Upper lobe of left lung (tissue), 6 donors: ENCODE data around the gene ABCC5. TPM values are rescaled to one million over a fixed set of nuclear protein-coding genes. Genes with fewer than 3 reads are reported as not detected.

Experiments
- ATAC-seq, 2 donors: fragments of 200-7000 bp; cut with Tn5 transposase; one replicate each; pipeline ENCODE4 v1.9.1; 2022; ENCODE audit warnings: mild to moderate bottlenecking in 2 of 2, moderate library complexity in 2 of 2; ENCODE audit not compliant: low FRiP score in 2 of 2
- DNase-seq, 2 donors: peaks; one replicate each; pipeline ENCODE4 v3.0.0-alpha.2; 2019 to 2020
- H3K27ac ChIP-seq, 4 donors: fragments of 200-600 bp; sonication (generic); one replicate each; pipeline ENCODE4 v1.5.1; 2016 to 2019
- H3K27me3 ChIP-seq, 4 donors: fragments of 200-600 bp; sonication (generic); one replicate each; pipeline ENCODE4 v1.5.1; 2017 to 2019
- H3K36me3 ChIP-seq, 4 donors: fragments of 200-600 bp; sonication (generic); one replicate each; pipeline ENCODE4 v1.5.1; 2016 to 2019
- H3K4me1 ChIP-seq, 4 donors: fragments of 200-600 bp; sonication (generic); one replicate each; pipeline ENCODE4 v1.5.1; 2018 to 2019
- H3K4me3 ChIP-seq, 4 donors: fragments of 200-600 bp; sonication (generic); one replicate each; pipeline ENCODE4 v1.5.1; 2017 to 2019; ENCODE audit warnings: mild to moderate bottlenecking in 2 of 4, moderate library complexity in 1 of 4
- H3K9me3 ChIP-seq, 4 donors: fragments of 200-600 bp; sonication (generic); one replicate each; pipeline ENCODE4 v1.5.1; 2018 to 2019
- EP300 ChIP-seq, 4 donors: sonication (generic); formaldehyde crosslinking; IDR thresholded peaks; one replicate each; pipeline ENCODE4 v1.5.1; 2017; ENCODE audit warnings: antibody characterized with exemption in 4 of 4, control low read depth in 2 of 4
- POLR2A ChIP-seq, 4 donors: fragments of 450-650 bp; IDR thresholded peaks; one replicate each; pipeline ENCODE4 v1.5.1; 2016 to 2017; ENCODE audit warnings: antibody characterized with exemption in 4 of 4, mild to moderate bottlenecking in 2 of 4
- POLR2AphosphoS5 ChIP-seq, 2 donors: sonication (generic); formaldehyde crosslinking; IDR thresholded peaks; one replicate each; pipeline ENCODE4 v1.5.1; 2017; ENCODE audit warnings: antibody characterized with exemption in 2 of 2
- WGBS, 2 donors: methylation state at CpG; one replicate each; pipeline ENCODE4 v1.1.5; 2017 to 2018; 5-methylcytosine and 5-hydroxymethylcytosine counted together
- total RNA-seq, 6 donors: library from RNA; depleted of rRNA in 4 of 6; stranded (reverse); fragments of >200 nt in 4 of 6; gene quantifications; one replicate each; pipeline versions ENCODE4 v1.1.0 to v1.2.1, GENCODE V29; 2016 to 2021
- TF ChIP-seq, protein P1 (sequence below), 6 experiments: fragments of 450-650 bp in 4 of 6; fragments of 200-600 bp in 2 of 6; sonication (generic) in 2 of 6; IDR thresholded peaks; one replicate each; pipeline ENCODE4 v1.5.1; 2016 to 2019; ENCODE audit warnings: antibody characterized with exemption in 6 of 6
- donor health status: DM: no; HTN: no; CAD: no; lungs with moderate emphysema.
- donor health status: DM: no; HTN: yes; CAD: no; lungs with severe emphysema.

ABCC5 gene
- total RNA-seq, 6 donors from 2014 or later: 13.2 to 107 (median 27.1) TPM

DNA sequence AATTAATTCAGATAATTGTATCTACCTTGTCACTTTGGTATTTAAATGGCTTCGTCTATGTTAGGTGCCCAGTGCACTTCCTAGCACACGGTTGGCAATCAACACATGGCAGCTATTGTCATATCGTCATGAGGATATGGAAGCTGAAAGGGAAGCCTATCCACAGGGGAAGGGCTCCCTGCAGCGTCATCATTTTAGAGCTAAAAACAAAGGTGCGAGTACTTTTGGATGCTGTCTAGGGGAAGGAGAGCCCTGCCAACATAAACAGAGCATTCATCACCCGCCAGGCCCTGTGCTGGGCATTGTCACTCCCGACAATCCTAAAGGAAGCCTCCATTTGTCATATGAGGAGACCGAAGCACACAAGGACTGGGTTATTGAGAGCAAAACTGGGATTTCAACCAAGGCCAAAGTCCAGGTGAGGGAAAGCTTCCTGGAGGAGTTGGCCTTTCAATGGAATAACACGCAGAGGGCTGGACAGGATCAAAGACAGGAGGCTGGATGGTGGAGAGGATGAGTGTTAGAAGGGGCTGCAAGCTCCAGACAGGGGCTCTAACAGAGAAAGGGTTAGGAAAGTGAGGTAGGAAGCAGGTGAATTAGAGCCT lies 125.0 kb downstream of the ABCC5 start:
- TF ChIP-seq POLR2A (IDR thresholded peaks at IDR 0.05): no peak
- no peak for TF ChIP-seq POLR2AphosphoS5 (IDR thresholded peaks at IDR 0.05)
- TF ChIP-seq, protein P1, sequence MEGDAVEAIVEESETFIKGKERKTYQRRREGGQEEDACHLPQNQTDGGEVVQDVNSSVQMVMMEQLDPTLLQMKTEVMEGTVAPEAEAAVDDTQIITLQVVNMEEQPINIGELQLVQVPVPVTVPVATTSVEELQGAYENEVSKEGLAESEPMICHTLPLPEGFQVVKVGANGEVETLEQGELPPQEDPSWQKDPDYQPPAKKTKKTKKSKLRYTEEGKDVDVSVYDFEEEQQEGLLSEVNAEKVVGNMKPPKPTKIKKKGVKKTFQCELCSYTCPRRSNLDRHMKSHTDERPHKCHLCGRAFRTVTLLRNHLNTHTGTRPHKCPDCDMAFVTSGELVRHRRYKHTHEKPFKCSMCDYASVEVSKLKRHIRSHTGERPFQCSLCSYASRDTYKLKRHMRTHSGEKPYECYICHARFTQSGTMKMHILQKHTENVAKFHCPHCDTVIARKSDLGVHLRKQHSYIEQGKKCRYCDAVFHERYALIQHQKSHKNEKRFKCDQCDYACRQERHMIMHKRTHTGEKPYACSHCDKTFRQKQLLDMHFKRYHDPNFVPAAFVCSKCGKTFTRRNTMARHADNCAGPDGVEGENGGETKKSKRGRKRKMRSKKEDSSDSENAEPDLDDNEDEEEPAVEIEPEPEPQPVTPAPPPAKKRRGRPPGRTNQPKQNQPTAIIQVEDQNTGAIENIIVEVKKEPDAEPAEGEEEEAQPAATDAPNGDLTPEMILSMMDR (IDR thresholded peaks at IDR 0.05): no peak
- no peak for TF ChIP-seq EP300 (IDR thresholded peaks at IDR 0.05)
- H3K36me3 ChIP-seq: no peaks in the 10 kb centered on the region
- ATAC-seq (no peak), DNase-seq (no peak)
- H3K4me3 ChIP-seq: no peak overlapping the region
- no peaks in the 10 kb centered on the region for H3K9me3 ChIP-seq
- no peaks in the 10 kb centered on the region for H3K27me3 ChIP-seq
- WGBS, 2 donors: 51 to 63% methylated on average over 9 of the region's 9 CpGs
- H3K4me1 ChIP-seq: peaks cover 0 to 5% (median 0%) of the 10 kb centered on the region in 4 donors
- no peak overlapping the region for H3K27ac ChIP-seq

DNA sequence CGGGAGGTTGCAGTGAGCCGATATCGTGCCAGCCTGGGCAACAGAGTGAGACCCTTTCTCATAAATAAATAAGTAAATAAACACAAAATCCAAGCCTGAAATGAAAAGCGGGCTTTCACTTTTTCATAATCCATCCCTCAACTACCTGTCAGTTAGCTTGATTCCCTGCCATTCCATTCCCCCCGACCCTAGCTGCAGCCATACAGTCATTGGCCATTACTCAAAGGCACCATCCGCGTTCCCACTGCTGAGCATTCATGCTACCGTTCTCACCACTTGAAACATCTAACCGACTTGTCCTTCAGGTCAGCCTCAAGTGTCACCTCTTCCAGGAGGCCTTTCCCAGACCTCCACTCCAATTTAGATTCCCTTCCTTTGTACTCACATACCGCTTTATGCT lies 131.9 kb downstream of the ABCC5 start:
- 90 to 97% methylated on average over 10 of the region's 10 CpGs for WGBS, 2 donors
- H3K27me3 ChIP-seq: no peaks in the 10 kb centered on the region
- no peaks in the 10 kb centered on the region for H3K9me3 ChIP-seq
- H3K36me3 ChIP-seq: no peaks in the 10 kb centered on the region
- H3K4me3 ChIP-seq: no peak overlapping the region
- H3K4me1 ChIP-seq: peaks cover 19 to 31% (median 23%) of the 10 kb centered on the region in 4 donors
- DNase-seq (no peak), ATAC-seq (no peak)
- TF ChIP-seq EP300 (IDR thresholded peaks at IDR 0.05) (no peak), POLR2A (IDR thresholded peaks at IDR 0.05) (no peak), POLR2AphosphoS5 (IDR thresholded peaks at IDR 0.05) (no peak)
- TF ChIP-seq, protein P1 (IDR thresholded peaks at IDR 0.05): no peak
- no peak overlapping the region for H3K27ac ChIP-seq

DNA sequence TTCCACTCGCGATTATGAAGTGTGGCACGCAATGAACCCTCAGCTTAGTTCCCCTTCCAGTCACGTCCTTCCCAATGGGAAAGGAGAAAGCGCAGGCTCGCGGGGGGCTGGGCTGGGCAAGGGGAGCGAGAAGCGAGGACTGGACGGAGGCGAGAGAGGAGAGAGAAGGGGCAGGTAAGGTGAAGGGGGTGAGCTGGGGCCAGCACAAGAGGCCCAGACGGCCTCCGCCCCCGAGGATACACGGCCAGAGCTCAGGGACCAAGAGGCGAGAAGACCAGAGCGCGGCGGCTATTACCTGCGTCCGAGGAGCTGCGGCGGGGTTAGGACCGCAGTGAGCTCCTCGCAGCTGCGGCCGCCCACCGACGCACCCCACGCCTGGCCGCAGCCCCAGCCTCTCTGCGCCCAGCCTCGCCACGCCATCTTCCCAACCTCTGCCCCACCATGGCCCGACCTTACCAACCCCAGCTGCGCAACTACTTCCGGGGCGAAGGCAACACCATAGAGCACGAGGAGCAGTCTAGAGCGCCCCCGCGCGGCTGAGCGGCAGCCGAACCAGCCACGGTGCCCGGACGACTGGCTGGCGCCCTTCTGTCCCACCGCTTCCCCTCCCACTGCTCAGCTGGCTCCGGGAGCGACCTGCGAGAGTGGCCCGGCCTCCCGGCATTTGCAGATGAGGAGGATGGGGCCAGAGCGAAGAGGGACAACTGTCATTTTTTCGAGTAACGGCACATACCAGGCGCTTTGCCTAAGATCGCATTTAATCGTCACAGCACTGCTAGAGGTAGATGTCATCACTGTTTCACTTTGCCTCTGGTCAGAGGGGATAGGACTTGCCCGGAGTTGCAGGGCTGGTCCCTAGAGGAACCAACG lies 133.0 kb downstream of the ABCC5 start, which contains the start of gene PARL:
TSS of gene PARL (minus strand) at position 454 of the 870 bp plus-strand sequence. CDS start at position 420, 34 bp downstream.
- TF ChIP-seq EP300 (IDR thresholded peaks at IDR 0.05) (no peak), POLR2AphosphoS5 (IDR thresholded peaks at IDR 0.05) (peak; percentile 89 to 90), POLR2A (IDR thresholded peaks at IDR 0.05) (peak in 2 of 4 donors; percentile 73 to 80)
- TF ChIP-seq, protein P1 (IDR thresholded peaks at IDR 0.05): peak; percentile 91 to 99 (median 98)
- Histone ChIP-seq H3K27ac (peak within 1 kb of the TSS; percentile 74 to 92 (median 84)), H3K36me3 (no peaks in the 10 kb centered on the region), H3K4me3 (peak within 1 kb of the TSS; percentile 89 to 99 (median 94)), H3K27me3 (no peaks in the 10 kb centered on the region), H3K9me3 (no peaks in the 10 kb centered on the region), H3K4me1 (peaks cover 19 to 40% (median 23%) of the 10 kb centered on the region in 4 donors)
- WGBS, 2 donors: 0 to 1% methylated on average over 34 to 35 of the region's 63 CpGs
- ATAC-seq (peak; percentile 100), DNase-seq (peak; percentile 98)

DNA sequence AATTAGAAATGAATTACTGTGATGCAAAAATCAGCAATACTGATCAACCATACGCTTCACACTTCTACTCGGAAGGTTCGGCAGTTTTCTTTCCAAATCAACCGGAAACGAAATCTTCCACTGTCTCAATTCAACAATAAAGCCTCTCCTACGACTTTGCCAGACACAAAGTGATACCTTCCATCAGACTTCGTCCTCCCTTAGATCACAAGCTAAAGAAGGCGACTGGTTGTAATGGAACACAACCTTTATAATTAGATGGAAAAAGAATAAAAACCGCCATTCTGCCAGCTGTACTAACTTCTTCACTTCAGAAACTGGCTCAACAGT lies 133.6 kb downstream of the ABCC5 start:
- Histone ChIP-seq H3K4me3 (peak overlapping the region; percentile 89 to 99 (median 94)), H3K4me1 (peaks cover 19 to 40% (median 25%) of the 10 kb centered on the region in 4 donors), H3K27me3 (no peaks in the 10 kb centered on the region), H3K27ac (peak overlapping the region; percentile 74 to 92 (median 84)), H3K36me3 (no peaks in the 10 kb centered on the region), H3K9me3 (no peaks in the 10 kb centered on the region)
- TF ChIP-seq POLR2AphosphoS5 (IDR thresholded peaks at IDR 0.05) (no peak), POLR2A (IDR thresholded peaks at IDR 0.05) (no peak), EP300 (IDR thresholded peaks at IDR 0.05) (no peak)
- TF ChIP-seq, protein P1 (IDR thresholded peaks at IDR 0.05): no peak
- DNase-seq (no peak), ATAC-seq (no peak)
- WGBS, 2 donors: 0 to 4% methylated on average over 9 of the region's 9 CpGs
